HepG2 (cell line): Measurements from ENCODE around the gene CASS4. TPM values are rescaled to one million over a fixed set of nuclear protein-coding genes. Genes with fewer than 3 reads are reported as not detected.
A peak's percentile ranks its signal among the peaks of the same experiment; 100 is the strongest.

Experiments
- ATF3 ChIP-seq: sonication (generic); formaldehyde crosslinking; IDR thresholded peaks from 2 replicates; pipeline ENCODE4 v1.4.0; 2020; ENCODE audit warnings: missing genetic modification reagents
- HOMEZ ChIP-seq: IDR thresholded peaks from 2 replicates; pipeline ENCODE4 v1.6.1; 2016; ENCODE audit warnings: low read depth
- IKZF1 ChIP-seq: fragments of 450-650 bp; IDR thresholded peaks from 2 replicates; pipeline ENCODE4 v1.7.1; 2016
- MTA1 ChIP-seq: sonication (generic); formaldehyde crosslinking; IDR thresholded peaks from 2 replicates; pipeline ENCODE4 v1.4.0; 2020; ENCODE audit warnings: missing genetic modification reagents, mild to moderate bottlenecking, borderline replicate concordance
- NFKB2 ChIP-seq: sonication (generic); formaldehyde crosslinking; IDR thresholded peaks from 2 replicates; pipeline ENCODE4 v1.4.0; 2020; ENCODE audit warnings: missing genetic modification reagents, borderline replicate concordance
- PAF1 ChIP-seq: IDR thresholded peaks from 2 replicates; pipeline ENCODE4 v1.6.1; 2016; ENCODE audit warnings: missing genetic modification reagents, missing compliant biosample characterization
- PAXIP1 ChIP-seq: sonication (generic); formaldehyde crosslinking; conservative IDR thresholded peaks from 2 replicates; pipeline ENCODE4 v1.4.0; 2020; ENCODE audit warnings: mild to moderate bottlenecking, missing genetic modification reagents, moderate library complexity
- RERE ChIP-seq: IDR thresholded peaks from 2 replicates; pipeline ENCODE4 v1.6.1; 2016; ENCODE audit warnings: low read depth, missing genetic modification reagents, missing compliant biosample characterization
- ZNF142 ChIP-seq: sonication (generic); formaldehyde crosslinking; IDR thresholded peaks from 2 replicates; pipeline ENCODE4 v1.4.0; 2020; ENCODE audit warnings: missing genetic modification reagents
- ZSCAN5A ChIP-seq: sonication (generic); formaldehyde crosslinking; IDR thresholded peaks from 2 replicates; pipeline ENCODE4 v1.8.0; 2022; ENCODE audit warnings: mild to moderate bottlenecking, missing genetic modification reagents, borderline replicate concordance
- polyA plus RNA-seq, 8 experiments: library from polyadenylated mRNA; depleted of rRNA in 3 of 8; stranded (reverse) in 7 of 8; unstranded in 1 of 8; fragments of >200 nt; fragmentation: Illumina TruSeq in 4 of 8; extraction: Trizol in 4 of 8; gene quantifications; 2 replicates each; pipeline versions ENCODE4 v1.2.1 to v1.2.3, GENCODE V29; 2011 to 2016; ENCODE audit warnings: low read depth in 4 of 8, missing spikeins in 1 of 8, mixed read lengths in 1 of 8; ENCODE audit not compliant: insufficient read depth in 1 of 8
- total RNA-seq, 5 experiments: library from RNA; depleted of rRNA; stranded (reverse); fragments of >200 nt; fragmentation: Illumina TruSeq; extraction: Trizol; gene quantifications; 2 replicates each; pipeline ENCODE4 v1.2.3, GENCODE V29; 2016; ENCODE audit warnings: low read depth in 1 of 5

Gene CASS4
- total and polyA plus RNA-seq, 2 of the 13 experiments (the other 11 are each of a cell fraction or from before 2014, with no cell fraction given), result 0.17 to 0.49 TPM

DNA sequence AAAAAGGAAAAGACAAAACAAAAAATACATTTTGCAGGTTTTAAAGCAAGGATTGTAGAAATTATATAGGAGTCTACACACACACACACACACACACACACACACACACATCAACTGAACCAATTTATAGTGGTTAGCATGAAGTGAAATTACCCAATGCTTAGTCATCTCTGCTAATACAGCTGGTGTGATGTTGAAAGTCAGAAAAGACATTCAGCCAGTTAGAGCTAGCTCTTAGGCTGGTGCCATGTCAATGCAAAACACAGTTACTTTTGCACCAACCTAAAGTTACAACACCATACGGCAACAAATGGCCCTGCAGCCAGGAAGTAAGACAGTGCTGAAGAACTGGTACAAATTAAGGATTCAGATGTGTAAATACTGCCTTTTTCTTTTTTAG lies 38.1 kb upstream of the CASS4 start (continued):
- TF ChIP-seq ZNF142, result no peak
- no peak for TF ChIP-seq ZSCAN5A (CRISPR knock-in tag)
- TF ChIP-seq ATF3 (CRISPR knock-in tag), result peak; percentile 44; the same call in 1 of the 2 replicates
- TF ChIP-seq PAF1 (CRISPR knock-in tag), result no peak
- no peak for TF ChIP-seq RERE (CRISPR knock-in tag)
- no peak for TF ChIP-seq IKZF1
- TF ChIP-seq HOMEZ (CRISPR knock-in tag), result no peak
- no peak for TF ChIP-seq NFKB2
- TF ChIP-seq MTA1 (CRISPR knock-in tag), result no peak
- no peak for TF ChIP-seq PAXIP1
